K562 treated with DMSO at 1 percent for 48 hours (cell line): ENCODE data around the gene PIK3CG. TPM values are rescaled to one million over a fixed set of nuclear protein-coding genes. Genes with fewer than 3 reads are reported as not detected.

ENCODE experiments used
- total RNA-seq: library from RNA; unstranded; fragments of 300-600 nt; gene quantifications from 2 replicates; pipeline ENCODE4 v1.2.3, GENCODE V29; 2022; ENCODE audit warnings: low replicate concordance; ENCODE audit errors: extremely low read depth

The PIK3CG gene
- total RNA-seq, result not detected in 2 replicates

DNA sequence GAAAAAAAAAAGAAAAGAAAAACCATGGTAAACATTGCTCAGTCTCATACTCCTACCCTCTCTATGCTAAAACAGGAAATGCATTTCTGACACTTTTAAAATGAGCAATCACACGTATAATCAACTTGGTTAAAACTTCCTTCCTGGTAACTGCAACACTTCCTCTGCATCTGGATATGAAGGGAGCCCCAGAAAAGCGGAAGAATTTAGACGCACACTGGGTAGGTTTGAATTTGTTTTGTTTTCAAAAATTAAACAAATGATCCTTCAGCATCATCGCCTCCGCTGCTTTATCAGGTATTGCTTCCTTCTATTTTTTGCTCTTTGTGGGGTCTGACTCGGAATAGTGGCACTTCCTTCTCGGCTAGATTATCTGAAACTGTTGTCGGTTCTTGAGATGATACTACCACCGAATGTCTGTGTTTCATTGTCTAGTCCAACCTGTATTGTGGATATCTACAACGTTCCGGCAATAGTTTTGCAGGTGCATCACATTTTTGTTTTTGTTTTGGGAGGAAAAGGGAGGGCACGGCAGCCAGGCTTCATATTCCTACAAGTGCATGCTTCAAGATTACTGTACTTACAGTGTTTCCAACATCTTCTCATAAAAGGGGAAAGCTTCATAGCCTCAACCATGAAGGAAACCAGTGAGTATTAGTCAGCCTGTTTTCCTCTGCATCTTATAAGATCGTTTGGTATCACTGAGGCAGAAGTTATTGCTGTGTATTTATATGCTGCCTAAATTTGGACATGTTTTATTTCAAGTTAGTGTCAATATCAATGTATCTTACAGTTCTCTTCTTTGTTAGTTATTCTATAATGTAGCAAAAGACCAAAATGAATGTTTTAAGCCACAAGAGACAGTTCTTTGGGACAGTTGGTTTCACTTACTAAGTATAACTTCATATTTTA lies at the start of gene PIK3CG:
PIK3CG (plus strand) TSS at position 153 of the 912 bp plus-strand sequence. CDS start 2,280 bp downstream, outside the sequence.

Other genes with a start within 250 kb of the PIK3CG start
- not detected in 2 replicates for gene CCDC71L, start 204.1 kb upstream of the PIK3CG start, total RNA-seq
- gene PRKAR2B, start 179.4 kb downstream of the PIK3CG start, total RNA-seq, result not detected in 2 replicates